GM23338 (cell line): ENCODE results near the gene MCC. TPM values are rescaled to one million over a fixed set of nuclear protein-coding genes. Genes with fewer than 3 reads are reported as not detected.

ENCODE experiments used
- ATAC-seq: fragments of 200-7000 bp; cut with Tn5 transposase; 3 replicates; pipeline ENCODE4 v1.9.1; 2020
- DNase-seq: peaks from one replicate; pipeline ENCODE4 v3.0.0-alpha.2; 2015; ENCODE audit warnings: low spot score
- H2AFZ ChIP-seq: fragments of 200-600 bp; sonication (generic); 2 replicates; pipeline ENCODE4 v1.8.0; 2016; ENCODE audit warnings: antibody characterized with exemption, mild to moderate bottlenecking, moderate library complexity
- H3F3A ChIP-seq: fragments of 200-600 bp; sonication (generic); replicated peaks from 2 replicates; pipeline ENCODE4 v1.8.0; 2017; ENCODE audit warnings: antibody characterized with exemption, mixed run types, low read depth
- H3K27ac ChIP-seq: fragments of 200-600 bp; sonication (generic); 2 replicates; pipeline ENCODE4 v1.6.1; 2016; ENCODE audit warnings: low read depth
- H3K27me3 ChIP-seq: fragments of 200-600 bp; sonication (generic); 2 replicates; pipeline ENCODE4 v1.8.0; 2016; ENCODE audit warnings: mild to moderate bottlenecking, mixed run types, moderate library complexity; ENCODE audit not compliant: insufficient read depth
- H3K36me3 ChIP-seq: fragments of 200-600 bp; sonication (generic); 2 replicates; pipeline ENCODE4 v1.8.0; 2016; ENCODE audit warnings: mild to moderate bottlenecking; ENCODE audit not compliant: insufficient read depth
- H3K4me1 ChIP-seq: fragments of 200-600 bp; sonication (generic); 2 replicates; pipeline ENCODE4 v1.8.0; 2016; ENCODE audit warnings: mild to moderate bottlenecking, moderate library complexity; ENCODE audit not compliant: insufficient read depth
- H3K4me2 ChIP-seq: fragments of 200-600 bp; sonication (generic); 2 replicates; pipeline ENCODE4 v1.7.1; 2017; ENCODE audit warnings: mixed run types
- H3K4me3 ChIP-seq: fragments of 200-600 bp; sonication (generic); 2 replicates; pipeline ENCODE4 v1.6.1; 2016; ENCODE audit warnings: mixed run types
- H3K79me2 ChIP-seq: fragments of 200-600 bp; sonication (generic); replicated peaks from 2 replicates; pipeline ENCODE4 v1.8.0; 2017; ENCODE audit warnings: mild to moderate bottlenecking; ENCODE audit not compliant: insufficient read depth
- H3K9me2 ChIP-seq: fragments of 200-600 bp; sonication (generic); 2 replicates; pipeline ENCODE4 v1.8.0; 2017; ENCODE audit not compliant: insufficient read depth
- H4K20me1 ChIP-seq: fragments of 200-600 bp; sonication (generic); replicated peaks from 2 replicates; pipeline ENCODE4 v1.8.0; 2017; ENCODE audit warnings: mild to moderate bottlenecking; ENCODE audit not compliant: insufficient read depth
- H3K27ac Mint-ChIP-seq: 2 replicates; pipeline ENCODE4 v1.8.0; 2020; ENCODE audit warnings: inconsistent platforms, mild to moderate bottlenecking, moderate library complexity, mixed read lengths
- H3K27me3 Mint-ChIP-seq: 3 replicates; pipeline ENCODE4 v1.8.0; 2022; ENCODE audit warnings: low read depth, mild to moderate bottlenecking, moderate library complexity, mixed read lengths, inconsistent platforms; ENCODE audit not compliant: insufficient read depth, poor library complexity
- H3K36me3 Mint-ChIP-seq: 3 replicates; pipeline ENCODE4 v1.8.0; 2021; ENCODE audit warnings: low read depth, mild to moderate bottlenecking, inconsistent platforms, moderate library complexity, mixed read lengths
- H3K4me1 Mint-ChIP-seq: 3 replicates; pipeline ENCODE4 v1.8.0; 2020; ENCODE audit warnings: mild to moderate bottlenecking, inconsistent platforms, mixed read lengths
- H3K4me3 Mint-ChIP-seq: 3 replicates; pipeline ENCODE4 v1.8.0; 2021; ENCODE audit warnings: moderate library complexity, mild to moderate bottlenecking, inconsistent platforms, mixed read lengths
- H3K9me3 Mint-ChIP-seq: 3 replicates; pipeline ENCODE4 v1.8.0; 2020; ENCODE audit warnings: moderate library complexity, mild to moderate bottlenecking, inconsistent platforms, mixed read lengths
- CREB1 ChIP-seq: fragments of 250-450 bp; sonication (Bioruptor Pico); IDR thresholded peaks from 2 replicates; pipeline ENCODE4 v1.5.0; 2020; ENCODE audit warnings: low read depth, mild to moderate bottlenecking, moderate library complexity
- CTCF ChIP-seq, 2 experiments: fragments of 200-600 bp in 1 of 2; sonication (generic) in 1 of 2; conservative IDR thresholded peaks; 2 replicates each; pipeline versions ENCODE4 v1.5.1 to v1.6.1; 2016 to 2017; ENCODE audit warnings: antibody characterized with exemption in 2 of 2, low read depth in 2 of 2, mild to moderate bottlenecking in 2 of 2, moderate library complexity in 1 of 2
- EZH2 ChIP-seq: fragments of 200-600 bp; sonication (generic); IDR thresholded peaks from one replicate; pipeline ENCODE4 v1.8.0; 2017; ENCODE audit warnings: antibody characterized with exemption, mild to moderate bottlenecking, low read depth; ENCODE audit not compliant: unreplicated experiment
- EZH2phosphoT487 ChIP-seq: fragments of 200-600 bp; sonication (generic); IDR thresholded peaks from one replicate; pipeline ENCODE4 v1.8.1; 2018; ENCODE audit warnings: antibody characterized with exemption; ENCODE audit not compliant: unreplicated experiment
- JUNB ChIP-seq: IDR thresholded peaks from one replicate; pipeline ENCODE4 v1.6.1; 2016; ENCODE audit warnings: antibody characterized with exemption; ENCODE audit not compliant: unreplicated experiment
- NANOG ChIP-seq: IDR thresholded peaks from 2 replicates; pipeline ENCODE4 v1.6.1; 2016; ENCODE audit warnings: antibody characterized with exemption, borderline replicate concordance
- POLR2AphosphoS5 ChIP-seq: IDR thresholded peaks from 2 replicates; pipeline ENCODE4 v1.6.1; 2016; ENCODE audit warnings: antibody characterized with exemption, low read depth
- STAT1 ChIP-seq: IDR thresholded peaks from one replicate; pipeline ENCODE4 v1.6.1; 2016; ENCODE audit warnings: antibody characterized with exemption; ENCODE audit not compliant: unreplicated experiment
- ZNF114 ChIP-seq: fragments of 250-450 bp; sonication (Bioruptor Pico); IDR thresholded peaks from 2 replicates; pipeline ENCODE4 v1.5.0; 2020; ENCODE audit warnings: mild to moderate bottlenecking, moderate library complexity
- ZNF331 ChIP-seq: fragments of 250-450 bp; sonication (Bioruptor Pico); IDR thresholded peaks from 2 replicates; pipeline ENCODE4 v1.5.0; 2020; ENCODE audit warnings: low read depth, mild to moderate bottlenecking, moderate library complexity
- ZNF462 ChIP-seq: fragments of 250-450 bp; sonication (Bioruptor Pico); IDR thresholded peaks from 2 replicates; pipeline ENCODE4 v1.5.0; 2020; ENCODE audit warnings: mild to moderate bottlenecking, moderate library complexity
- polyA plus RNA-seq: library from polyadenylated mRNA; unstranded; fragments of >200 nt; fragmentation: Nextera tagmentation; extraction: Ambion mirVana; gene quantifications from 2 replicates; pipeline ENCODE4 v1.2.1, GENCODE V29; 2016
- total RNA-seq: library from RNA; depleted of rRNA; stranded (reverse); fragments of >200 nt; shearing (Covaris generic); gene quantifications from 2 replicates; pipeline ENCODE4 v1.2.3, GENCODE V29; 2014
- TF ChIP-seq, protein P1 (sequence below): IDR thresholded peaks from 2 replicates; pipeline ENCODE4 v1.6.1; 2016; ENCODE audit warnings: antibody characterized with exemption
- TF ChIP-seq, protein P2 (sequence below): IDR thresholded peaks from one replicate; pipeline ENCODE4 v1.6.1; 2018; ENCODE audit warnings: antibody characterized with exemption; ENCODE audit not compliant: unreplicated experiment

The MCC gene
- total and polyA plus RNA-seq, 2 experiments from 2014 or later = 3.8 to 10.1 TPM

DNA sequence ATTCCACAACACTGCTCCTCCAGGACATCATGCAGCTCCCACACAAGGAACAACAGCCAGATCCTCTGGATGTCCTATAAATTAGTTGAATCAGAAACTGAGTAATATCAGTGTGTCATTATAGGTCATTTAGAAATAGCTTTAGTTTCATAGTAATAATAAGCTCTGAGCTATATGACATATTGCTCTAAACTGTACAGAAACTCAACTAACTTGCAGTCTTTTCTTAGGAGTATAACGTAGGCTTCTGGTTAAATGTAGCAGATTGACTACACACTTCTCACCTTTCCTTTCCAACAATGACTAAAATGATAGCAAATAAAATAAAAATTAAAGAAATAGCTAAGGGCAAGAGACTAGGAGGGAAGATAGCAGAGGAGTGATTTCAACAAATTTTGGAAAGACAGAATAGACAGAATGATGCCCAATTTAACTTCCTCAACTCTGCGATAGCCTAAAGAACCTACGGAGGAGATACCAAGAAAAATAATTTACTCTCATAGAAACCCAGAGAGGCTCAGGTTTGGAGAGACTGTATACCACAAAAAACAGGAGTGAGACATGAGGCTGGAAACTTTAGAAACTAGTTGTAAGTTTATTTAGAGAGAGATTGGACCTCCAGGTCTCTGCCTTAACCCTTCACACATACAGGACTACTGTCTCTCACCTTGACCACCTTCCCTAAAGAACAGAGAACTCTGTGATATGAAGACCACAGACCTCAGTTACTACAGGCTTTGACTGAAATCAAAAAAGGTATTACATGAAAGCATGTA lies 247.1 kb downstream of the MCC start:
- H3K4me3 ChIP-seq = no peak overlapping the region
- Mint-ChIP-seq H3K36me3 (no peaks in the 10 kb centered on the region), H3K27ac (no peak overlapping the region), H3K27me3 (peaks cover 4% of the 10 kb centered on the region), H3K4me1 (peaks cover 38% of the 10 kb centered on the region), H3K9me3 (no peaks in the 10 kb centered on the region), H3K4me3 (no peak overlapping the region)
- H3K36me3 ChIP-seq = no peaks in the 10 kb centered on the region
- no peaks in the 10 kb centered on the region for H4K20me1 ChIP-seq
- no peaks in the 10 kb centered on the region for H3K9me2 ChIP-seq
- no peaks in the 10 kb centered on the region for H3K27me3 ChIP-seq
- peaks cover 30% of the 10 kb centered on the region for H3K4me1 ChIP-seq
- H3K4me2 ChIP-seq = no peak overlapping the region
- no peaks in the 10 kb centered on the region for H3K79me2 ChIP-seq
- no peak for ATAC-seq
- H3F3A ChIP-seq = no peaks in the 10 kb centered on the region
- TF ChIP-seq CTCF (conservative IDR thresholded peaks at IDR 0.05; ENCODE audit: low read depth in 2 of 2) (no peak), EZH2phosphoT487 (no peak), EZH2 (no peak), NANOG (no peak), ZNF462 (no peak), JUNB (no peak), CREB1 (CRISPR knock-in tag) (no peak), ZNF331 (no peak), STAT1 (no peak), ZNF114 (no peak), POLR2AphosphoS5 (no peak)
- TF ChIP-seq, protein P1, sequence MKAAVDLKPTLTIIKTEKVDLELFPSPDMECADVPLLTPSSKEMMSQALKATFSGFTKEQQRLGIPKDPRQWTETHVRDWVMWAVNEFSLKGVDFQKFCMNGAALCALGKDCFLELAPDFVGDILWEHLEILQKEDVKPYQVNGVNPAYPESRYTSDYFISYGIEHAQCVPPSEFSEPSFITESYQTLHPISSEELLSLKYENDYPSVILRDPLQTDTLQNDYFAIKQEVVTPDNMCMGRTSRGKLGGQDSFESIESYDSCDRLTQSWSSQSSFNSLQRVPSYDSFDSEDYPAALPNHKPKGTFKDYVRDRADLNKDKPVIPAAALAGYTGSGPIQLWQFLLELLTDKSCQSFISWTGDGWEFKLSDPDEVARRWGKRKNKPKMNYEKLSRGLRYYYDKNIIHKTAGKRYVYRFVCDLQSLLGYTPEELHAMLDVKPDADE = no peak
- TF ChIP-seq, protein P2, sequence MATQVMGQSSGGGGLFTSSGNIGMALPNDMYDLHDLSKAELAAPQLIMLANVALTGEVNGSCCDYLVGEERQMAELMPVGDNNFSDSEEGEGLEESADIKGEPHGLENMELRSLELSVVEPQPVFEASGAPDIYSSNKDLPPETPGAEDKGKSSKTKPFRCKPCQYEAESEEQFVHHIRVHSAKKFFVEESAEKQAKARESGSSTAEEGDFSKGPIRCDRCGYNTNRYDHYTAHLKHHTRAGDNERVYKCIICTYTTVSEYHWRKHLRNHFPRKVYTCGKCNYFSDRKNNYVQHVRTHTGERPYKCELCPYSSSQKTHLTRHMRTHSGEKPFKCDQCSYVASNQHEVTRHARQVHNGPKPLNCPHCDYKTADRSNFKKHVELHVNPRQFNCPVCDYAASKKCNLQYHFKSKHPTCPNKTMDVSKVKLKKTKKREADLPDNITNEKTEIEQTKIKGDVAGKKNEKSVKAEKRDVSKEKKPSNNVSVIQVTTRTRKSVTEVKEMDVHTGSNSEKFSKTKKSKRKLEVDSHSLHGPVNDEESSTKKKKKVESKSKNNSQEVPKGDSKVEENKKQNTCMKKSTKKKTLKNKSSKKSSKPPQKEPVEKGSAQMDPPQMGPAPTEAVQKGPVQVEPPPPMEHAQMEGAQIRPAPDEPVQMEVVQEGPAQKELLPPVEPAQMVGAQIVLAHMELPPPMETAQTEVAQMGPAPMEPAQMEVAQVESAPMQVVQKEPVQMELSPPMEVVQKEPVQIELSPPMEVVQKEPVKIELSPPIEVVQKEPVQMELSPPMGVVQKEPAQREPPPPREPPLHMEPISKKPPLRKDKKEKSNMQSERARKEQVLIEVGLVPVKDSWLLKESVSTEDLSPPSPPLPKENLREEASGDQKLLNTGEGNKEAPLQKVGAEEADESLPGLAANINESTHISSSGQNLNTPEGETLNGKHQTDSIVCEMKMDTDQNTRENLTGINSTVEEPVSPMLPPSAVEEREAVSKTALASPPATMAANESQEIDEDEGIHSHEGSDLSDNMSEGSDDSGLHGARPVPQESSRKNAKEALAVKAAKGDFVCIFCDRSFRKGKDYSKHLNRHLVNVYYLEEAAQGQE = no peak
- no peak overlapping the region for H3K27ac ChIP-seq
- H2AFZ ChIP-seq = no peak overlapping the region
- DNase-seq = no peak
